ENCODE results near the gene CFTR. TPM values are rescaled to one million over a fixed set of nuclear protein-coding genes. Genes with fewer than 3 reads are reported as not detected.

Gene CFTR
- total and polyA plus RNA-seq, 2 of the 4 experiments (the other 2 are of a cell fraction): 0.18 to 0.21 TPM

DNA sequence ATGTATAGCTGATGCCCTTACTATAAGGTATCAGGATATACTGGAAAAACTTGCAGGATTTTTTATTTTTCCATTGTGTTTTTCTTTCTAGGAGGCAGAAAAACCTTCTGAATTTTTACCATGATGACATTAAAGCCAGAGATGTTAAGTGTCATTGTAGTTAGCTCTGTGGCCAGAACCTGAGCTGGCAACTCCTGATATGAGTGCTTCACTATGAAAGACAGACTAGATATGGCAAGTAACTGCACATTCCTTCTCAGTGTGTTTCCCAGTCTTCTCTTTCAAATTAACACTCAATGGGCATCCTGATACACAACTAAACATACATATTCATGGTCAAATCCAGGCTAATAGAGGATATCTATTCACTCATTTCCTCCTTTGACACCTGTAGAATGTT lies 227.3 kb downstream of the CFTR start:
- Histone ChIP-seq H3K14ac (replicated peaks; ENCODE audit: low read depth, low read length) (no peak overlapping the region), H3K18ac (ENCODE audit: low read depth, low read length) (no peak overlapping the region), H3K4ac (ENCODE audit: low read depth, low read length) (no peak overlapping the region), H4K5ac (ENCODE audit: low read depth, low read length) (no peak overlapping the region), H4K20me1 (ENCODE audit: insufficient read depth, low read length) (no peaks in the 10 kb centered on the region), H3K56ac (ENCODE audit: extremely low read depth, insufficient read depth, low read length) (no peak overlapping the region), H2AFZ (replicated peaks; ENCODE audit: low read length, poor library complexity) (no peak overlapping the region), H3K9me3 (ENCODE audit: control insufficient read depth, insufficient read depth, low read length) (no peaks in the 10 kb centered on the region), H3K27ac (ENCODE audit: insufficient read depth, low read length) (no peak overlapping the region), H3K4me2 (ENCODE audit: low read depth, low read length) (no peak overlapping the region), H2BK20ac (ENCODE audit: low read depth, low read length) (no peak overlapping the region), H3K9ac (ENCODE audit: low read depth, low read length) (no peak overlapping the region), H2AK9ac (replicated peaks; ENCODE audit: low read depth, low read length, poor library complexity) (no peak overlapping the region), H3K27me3 (ENCODE audit: control insufficient read depth, insufficient read depth, low read length) (no peaks in the 10 kb centered on the region), H4K91ac (ENCODE audit: insufficient read depth, low read depth, low read length) (no peak overlapping the region), H2BK5ac (ENCODE audit: low read depth, low read length, poor library complexity, severe bottlenecking) (no peak overlapping the region), H3K23ac (ENCODE audit: low read depth, low read length) (no peak overlapping the region), H4K8ac (ENCODE audit: low read depth in 2 of 2, low read length in 2 of 2) (no peak overlapping the region), H3K4me3 (ENCODE audit: insufficient read depth, low read depth, low read length) (no peak overlapping the region), H2BK15ac (ENCODE audit: low read depth, low read length) (no peak overlapping the region), H2AK5ac (ENCODE audit: low read depth, low read length) (no peak overlapping the region), H3K9me1 (ENCODE audit: insufficient read depth, low read length) (no peaks in the 10 kb centered on the region), H2BK120ac (ENCODE audit: low read depth, low read length) (no peak overlapping the region), H3K36me3 (ENCODE audit: control insufficient read depth, insufficient read depth, low read length) (no peaks in the 10 kb centered on the region; the same call in 1 of the 2 replicates), H3K4me1 (ENCODE audit: control insufficient read depth, insufficient read depth, low read length) (no peaks in the 10 kb centered on the region), H3K79me1 (ENCODE audit: low read depth in 1 of 2, low read length in 2 of 2) (no peaks in the 10 kb centered on the region)
- in situ Hi-C loops (cut with MboI; ENCODE audit: low sequenced_read_pairs) (loop anchor here (25.0 kb wide), 1 partner anchor 770 kb away; no protein-coding TSS in a partner anchor), intact Hi-C loops (cut with micrococcal nuclease) (no loop called here), dilution Hi-C loops (cut with HindIII; ENCODE audit: low sequenced_read_pairs, unreplicated experiment) (no loop called here)
- no peak for ATAC-seq (ENCODE audit: low read depth)
- ChIA-PET CTCF (no interaction called here), POLR2A (ENCODE audit: unreplicated experiment) (no interaction called here)
- TF ChIP-seq FOS (IDR thresholded peaks at IDR 0.05; ENCODE audit: low read depth, low read length): no peak
- no peak for TF ChIP-seq RAD21 (IDR thresholded peaks at IDR 0.05; ENCODE audit: low read length)
- no peak for TF ChIP-seq MXI1 (IDR thresholded peaks at IDR 0.05; ENCODE audit: borderline replicate concordance, low read depth, low read length)
- TF ChIP-seq CEBPB (IDR thresholded peaks at IDR 0.05; ENCODE audit: low read depth, low read length): no peak
- no peak for TF ChIP-seq NFE2L2 (IDR thresholded peaks at IDR 0.05; ENCODE audit: low read depth, low read length)
- TF ChIP-seq RFX5 (IDR thresholded peaks at IDR 0.05; ENCODE audit: low read depth, low read length): no peak
- no peak for TF ChIP-seq SMC3 (IDR thresholded peaks at IDR 0.05; ENCODE audit: low read depth, low read length)
- no peak for TF ChIP-seq BHLHE40 (IDR thresholded peaks at IDR 0.05; ENCODE audit: low read depth, low read length)
- TF ChIP-seq RCOR1 (IDR thresholded peaks at IDR 0.05; ENCODE audit: insufficient replicate concordance, low read length): no peak
- TF ChIP-seq, protein P1, sequence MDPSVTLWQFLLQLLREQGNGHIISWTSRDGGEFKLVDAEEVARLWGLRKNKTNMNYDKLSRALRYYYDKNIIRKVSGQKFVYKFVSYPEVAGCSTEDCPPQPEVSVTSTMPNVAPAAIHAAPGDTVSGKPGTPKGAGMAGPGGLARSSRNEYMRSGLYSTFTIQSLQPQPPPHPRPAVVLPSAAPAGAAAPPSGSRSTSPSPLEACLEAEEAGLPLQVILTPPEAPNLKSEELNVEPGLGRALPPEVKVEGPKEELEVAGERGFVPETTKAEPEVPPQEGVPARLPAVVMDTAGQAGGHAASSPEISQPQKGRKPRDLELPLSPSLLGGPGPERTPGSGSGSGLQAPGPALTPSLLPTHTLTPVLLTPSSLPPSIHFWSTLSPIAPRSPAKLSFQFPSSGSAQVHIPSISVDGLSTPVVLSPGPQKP (IDR thresholded peaks at IDR 0.05; ENCODE audit: borderline replicate concordance, low read depth, low read length): no peak
- TF ChIP-seq, protein P2, sequence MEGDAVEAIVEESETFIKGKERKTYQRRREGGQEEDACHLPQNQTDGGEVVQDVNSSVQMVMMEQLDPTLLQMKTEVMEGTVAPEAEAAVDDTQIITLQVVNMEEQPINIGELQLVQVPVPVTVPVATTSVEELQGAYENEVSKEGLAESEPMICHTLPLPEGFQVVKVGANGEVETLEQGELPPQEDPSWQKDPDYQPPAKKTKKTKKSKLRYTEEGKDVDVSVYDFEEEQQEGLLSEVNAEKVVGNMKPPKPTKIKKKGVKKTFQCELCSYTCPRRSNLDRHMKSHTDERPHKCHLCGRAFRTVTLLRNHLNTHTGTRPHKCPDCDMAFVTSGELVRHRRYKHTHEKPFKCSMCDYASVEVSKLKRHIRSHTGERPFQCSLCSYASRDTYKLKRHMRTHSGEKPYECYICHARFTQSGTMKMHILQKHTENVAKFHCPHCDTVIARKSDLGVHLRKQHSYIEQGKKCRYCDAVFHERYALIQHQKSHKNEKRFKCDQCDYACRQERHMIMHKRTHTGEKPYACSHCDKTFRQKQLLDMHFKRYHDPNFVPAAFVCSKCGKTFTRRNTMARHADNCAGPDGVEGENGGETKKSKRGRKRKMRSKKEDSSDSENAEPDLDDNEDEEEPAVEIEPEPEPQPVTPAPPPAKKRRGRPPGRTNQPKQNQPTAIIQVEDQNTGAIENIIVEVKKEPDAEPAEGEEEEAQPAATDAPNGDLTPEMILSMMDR (conservative IDR thresholded peaks at IDR 0.05; ENCODE audit: low read depth, low read length): no peak
- no peak for TF ChIP-seq MAZ (IDR thresholded peaks at IDR 0.05; ENCODE audit: borderline replicate concordance, low read depth, low read length)
- TF ChIP-seq, protein P3, sequence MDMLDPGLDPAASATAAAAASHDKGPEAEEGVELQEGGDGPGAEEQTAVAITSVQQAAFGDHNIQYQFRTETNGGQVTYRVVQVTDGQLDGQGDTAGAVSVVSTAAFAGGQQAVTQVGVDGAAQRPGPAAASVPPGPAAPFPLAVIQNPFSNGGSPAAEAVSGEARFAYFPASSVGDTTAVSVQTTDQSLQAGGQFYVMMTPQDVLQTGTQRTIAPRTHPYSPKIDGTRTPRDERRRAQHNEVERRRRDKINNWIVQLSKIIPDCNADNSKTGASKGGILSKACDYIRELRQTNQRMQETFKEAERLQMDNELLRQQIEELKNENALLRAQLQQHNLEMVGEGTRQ (IDR thresholded peaks at IDR 0.05; ENCODE audit: low read depth, low read length): no peak
- no peak for TF ChIP-seq POLR2A (IDR thresholded peaks at IDR 0.05; ENCODE audit: low read depth, low read length)
- TF ChIP-seq CHD1 (IDR thresholded peaks at IDR 0.05; ENCODE audit: low read depth, low read length): no peak
- TF ChIP-seq MAFK (IDR thresholded peaks at IDR 0.05; ENCODE audit: low read depth, low read length): no peak
- no TSS peak for BruUV-seq (replicated peaks)
- DNase-seq: no peak
